Ishikawa (cell line): ENCODE measurements around the gene LHX5.

Experiments
- CEBPB ChIP-seq: IDR thresholded peaks from 2 replicates; pipeline ENCODE4 v1.6.1; 2012
- EP300 ChIP-seq: IDR thresholded peaks from 2 replicates; pipeline ENCODE4 v1.6.1; 2012; ENCODE audit warnings: borderline replicate concordance
- RAD21 ChIP-seq: IDR thresholded peaks from 2 replicates; pipeline ENCODE4 v1.6.1; 2012; ENCODE audit warnings: low read depth
- TAF1 ChIP-seq: IDR thresholded peaks from 2 replicates; pipeline ENCODE4 v1.6.1; 2012; ENCODE audit warnings: low read depth, mild to moderate bottlenecking
- USF1 ChIP-seq: IDR thresholded peaks from 2 replicates; pipeline ENCODE4 v1.6.1; 2012

- TF ChIP-seq RAD21 (no peak), EP300 (no peak), TAF1 (no peak), CEBPB (no peak), USF1 (no peak)
These were observed 4.5 kb downstream of the LHX5 start for GRCh38 chr12:113467142-113467501.
